ENCODE data around the gene EID2B. TPM values are rescaled to one million over a fixed set of nuclear protein-coding genes. Genes with fewer than 3 reads are reported as not detected.

EID2B gene
- total and polyA plus RNA-seq, 2 of the 13 experiments (the other 11 are each of a cell fraction or from before 2014, with no cell fraction given): 2.5 to 3.7 TPM

DNA sequence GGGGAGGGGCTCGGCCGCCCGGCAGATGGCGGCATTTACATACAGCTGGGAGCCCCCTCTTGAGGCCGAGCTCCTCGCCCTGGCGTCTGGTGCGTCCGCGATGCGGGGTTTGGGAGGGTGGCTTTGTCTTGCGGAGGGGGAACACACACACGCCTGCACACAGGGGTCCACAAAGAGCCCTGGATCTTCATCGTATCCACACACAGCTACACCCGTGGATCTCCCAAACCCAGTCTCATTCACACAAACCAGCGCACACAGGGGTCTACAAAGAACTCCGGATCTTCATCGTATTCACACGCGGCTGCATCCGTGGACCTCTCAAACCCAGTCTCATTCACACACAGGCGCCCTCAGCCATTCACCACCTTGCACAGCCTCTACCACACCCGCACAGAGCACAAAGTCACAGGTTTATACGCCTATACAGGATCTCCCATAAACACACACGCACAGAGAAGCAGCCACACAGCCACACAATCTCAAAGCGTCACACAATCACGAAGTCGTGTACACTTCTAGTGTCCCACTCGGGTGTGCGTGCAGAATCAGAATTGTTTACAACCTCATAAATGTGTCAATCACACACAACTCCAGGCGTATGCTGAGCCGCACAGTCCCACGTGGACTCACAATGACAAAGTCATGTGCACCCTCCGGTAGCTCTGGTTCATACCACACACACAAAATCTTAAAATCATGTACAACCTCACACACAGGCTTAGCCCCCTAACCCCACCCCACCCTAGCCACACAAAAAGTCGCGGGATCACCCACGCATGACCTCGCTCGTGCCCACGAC, 34.5 kb downstream of the EID2B start:
- Histone ChIP-seq H3K4me2 (ENCODE audit: low read depth, low read length) (peak overlapping the region; percentile 89), H3K27ac (ENCODE audit: extremely low read length, insufficient read depth, low read length) (no peak overlapping the region), H3K4me1 (ENCODE audit: insufficient read depth, low read length) (peaks cover 28% of the 10 kb centered on the region), H3K9ac (ENCODE audit: insufficient read depth, low read depth, low read length) (0 out of 2 replicates have a peak overlapping the region, but pooled peaks have one; percentile 0), H3K27me3 (ENCODE audit: control insufficient read depth in 1 of 2, insufficient read depth in 2 of 2, low read length in 2 of 2) (peaks cover 5 to 38% of the 10 kb centered on the region in 2 experiments; a peak in 4 of 5 replicates), H2AFZ (ENCODE audit: low read length) (peak overlapping the region; percentile 71), H3K79me2 (ENCODE audit: insufficient read depth, low read length) (no peaks in the 10 kb centered on the region), H3K36me3 (replicated peaks in 1 of 2; ENCODE audit: control insufficient read depth in 1 of 2, insufficient read depth in 2 of 2, low read length in 2 of 2) (no peaks in the 10 kb centered on the region), H3K4me3 (replicated peaks in 1 of 3; ENCODE audit: insufficient read depth in 1 of 3, low read depth in 2 of 3, low read length in 3 of 3) (peak overlapping the region; percentile 24 to 64 (median 41); a peak in 5 of 6 replicates), H3K9me3 (ENCODE audit: low read length) (no peaks in the 10 kb centered on the region), H4K20me1 (ENCODE audit: insufficient read depth, low read length) (no peaks in the 10 kb centered on the region)
- BruUV-seq (replicated peaks): no TSS peak
- ATAC-seq (peak; percentile 79), DNase-seq (ENCODE audit: low spot score) (peak; percentile 36), FAIRE-seq (no peak)
- in situ Hi-C loops (cut with HindIII; ENCODE audit: extremely low pct_ligation_motif_present, low pct_unique_long_range_greater_than_20kb) (loop anchor here (5.0 kb wide), 1 partner anchor 34 kb away; the partner anchor contains the start of gene EID2B), intact Hi-C loops (cut with micrococcal nuclease; ENCODE audit: unreplicated experiment) (no loop called here)
- WGBS (ENCODE audit: low lambda C conversion rate): 1% methylated on average over 17 of the region's 40 CpGs
- ChIA-PET CTCF (ENCODE audit: low intra/inter-chr PET ratio, low total read pairs) (interaction anchor here (0.8 kb wide), 2 partner anchors 34 to 42 kb away, joined by 3 read pairs; partner anchors contain the start of gene EID2B), POLR2A (interaction anchor here (0.8 kb wide), 1 partner anchor 62 kb away, joined by 4 read pairs; the partner anchor contains the start of gene RPS16)
- TF ChIP-seq, protein P1, sequence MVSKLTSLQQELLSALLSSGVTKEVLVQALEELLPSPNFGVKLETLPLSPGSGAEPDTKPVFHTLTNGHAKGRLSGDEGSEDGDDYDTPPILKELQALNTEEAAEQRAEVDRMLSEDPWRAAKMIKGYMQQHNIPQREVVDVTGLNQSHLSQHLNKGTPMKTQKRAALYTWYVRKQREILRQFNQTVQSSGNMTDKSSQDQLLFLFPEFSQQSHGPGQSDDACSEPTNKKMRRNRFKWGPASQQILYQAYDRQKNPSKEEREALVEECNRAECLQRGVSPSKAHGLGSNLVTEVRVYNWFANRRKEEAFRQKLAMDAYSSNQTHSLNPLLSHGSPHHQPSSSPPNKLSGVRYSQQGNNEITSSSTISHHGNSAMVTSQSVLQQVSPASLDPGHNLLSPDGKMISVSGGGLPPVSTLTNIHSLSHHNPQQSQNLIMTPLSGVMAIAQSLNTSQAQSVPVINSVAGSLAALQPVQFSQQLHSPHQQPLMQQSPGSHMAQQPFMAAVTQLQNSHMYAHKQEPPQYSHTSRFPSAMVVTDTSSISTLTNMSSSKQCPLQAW (CRISPR knock-in tag; IDR thresholded peaks at IDR 0.05): peak; percentile 54
- 0 out of 2 replicates have a peak, but pooled peaks have one; percentile 44 for TF ChIP-seq ZNF234 (CRISPR knock-in tag; conservative IDR thresholded peaks at IDR 0.05)
- 0 out of 2 replicates have a peak, but pooled peaks have one; percentile 2 for TF ChIP-seq RXRB (CRISPR knock-in tag; IDR thresholded peaks at IDR 0.05; ENCODE audit: borderline replicate concordance)
- 0 out of 2 replicates have a peak, but pooled peaks have one; percentile 48 for TF ChIP-seq KDM3A (CRISPR knock-in tag; IDR thresholded peaks at IDR 0.05; ENCODE audit: low read depth)
- TF ChIP-seq ZNF3 (CRISPR knock-in tag; IDR thresholded peaks at IDR 0.05): no peak
- TF ChIP-seq TEAD3 (CRISPR knock-in tag; optimal IDR thresholded peaks at IDR 0.05; ENCODE audit: borderline replicate concordance): peak; percentile 17
- TF ChIP-seq, protein P2, sequence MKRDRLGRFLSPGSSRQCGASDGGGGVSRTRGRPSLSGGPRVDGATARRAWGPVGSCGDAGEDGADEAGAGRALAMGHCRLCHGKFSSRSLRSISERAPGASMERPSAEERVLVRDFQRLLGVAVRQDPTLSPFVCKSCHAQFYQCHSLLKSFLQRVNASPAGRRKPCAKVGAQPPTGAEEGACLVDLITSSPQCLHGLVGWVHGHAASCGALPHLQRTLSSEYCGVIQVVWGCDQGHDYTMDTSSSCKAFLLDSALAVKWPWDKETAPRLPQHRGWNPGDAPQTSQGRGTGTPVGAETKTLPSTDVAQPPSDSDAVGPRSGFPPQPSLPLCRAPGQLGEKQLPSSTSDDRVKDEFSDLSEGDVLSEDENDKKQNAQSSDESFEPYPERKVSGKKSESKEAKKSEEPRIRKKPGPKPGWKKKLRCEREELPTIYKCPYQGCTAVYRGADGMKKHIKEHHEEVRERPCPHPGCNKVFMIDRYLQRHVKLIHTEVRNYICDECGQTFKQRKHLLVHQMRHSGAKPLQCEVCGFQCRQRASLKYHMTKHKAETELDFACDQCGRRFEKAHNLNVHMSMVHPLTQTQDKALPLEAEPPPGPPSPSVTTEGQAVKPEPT (CRISPR knock-in tag; IDR thresholded peaks at IDR 0.05; ENCODE audit: low read depth): no peak
- TF ChIP-seq MED13 (CRISPR knock-in tag; IDR thresholded peaks at IDR 0.05): no peak
- peak; percentile 62; the same call in 1 of the 2 replicates for TF ChIP-seq ZNF776 (CRISPR knock-in tag; IDR thresholded peaks at IDR 0.05)
- TF ChIP-seq, protein P3, sequence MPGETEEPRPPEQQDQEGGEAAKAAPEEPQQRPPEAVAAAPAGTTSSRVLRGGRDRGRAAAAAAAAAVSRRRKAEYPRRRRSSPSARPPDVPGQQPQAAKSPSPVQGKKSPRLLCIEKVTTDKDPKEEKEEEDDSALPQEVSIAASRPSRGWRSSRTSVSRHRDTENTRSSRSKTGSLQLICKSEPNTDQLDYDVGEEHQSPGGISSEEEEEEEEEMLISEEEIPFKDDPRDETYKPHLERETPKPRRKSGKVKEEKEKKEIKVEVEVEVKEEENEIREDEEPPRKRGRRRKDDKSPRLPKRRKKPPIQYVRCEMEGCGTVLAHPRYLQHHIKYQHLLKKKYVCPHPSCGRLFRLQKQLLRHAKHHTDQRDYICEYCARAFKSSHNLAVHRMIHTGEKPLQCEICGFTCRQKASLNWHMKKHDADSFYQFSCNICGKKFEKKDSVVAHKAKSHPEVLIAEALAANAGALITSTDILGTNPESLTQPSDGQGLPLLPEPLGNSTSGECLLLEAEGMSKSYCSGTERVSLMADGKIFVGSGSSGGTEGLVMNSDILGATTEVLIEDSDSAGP (CRISPR knock-in tag; IDR thresholded peaks at IDR 0.05; ENCODE audit: borderline replicate concordance): peak; percentile 20; the same call in 1 of the 2 replicates
- TF ChIP-seq, protein P4, sequence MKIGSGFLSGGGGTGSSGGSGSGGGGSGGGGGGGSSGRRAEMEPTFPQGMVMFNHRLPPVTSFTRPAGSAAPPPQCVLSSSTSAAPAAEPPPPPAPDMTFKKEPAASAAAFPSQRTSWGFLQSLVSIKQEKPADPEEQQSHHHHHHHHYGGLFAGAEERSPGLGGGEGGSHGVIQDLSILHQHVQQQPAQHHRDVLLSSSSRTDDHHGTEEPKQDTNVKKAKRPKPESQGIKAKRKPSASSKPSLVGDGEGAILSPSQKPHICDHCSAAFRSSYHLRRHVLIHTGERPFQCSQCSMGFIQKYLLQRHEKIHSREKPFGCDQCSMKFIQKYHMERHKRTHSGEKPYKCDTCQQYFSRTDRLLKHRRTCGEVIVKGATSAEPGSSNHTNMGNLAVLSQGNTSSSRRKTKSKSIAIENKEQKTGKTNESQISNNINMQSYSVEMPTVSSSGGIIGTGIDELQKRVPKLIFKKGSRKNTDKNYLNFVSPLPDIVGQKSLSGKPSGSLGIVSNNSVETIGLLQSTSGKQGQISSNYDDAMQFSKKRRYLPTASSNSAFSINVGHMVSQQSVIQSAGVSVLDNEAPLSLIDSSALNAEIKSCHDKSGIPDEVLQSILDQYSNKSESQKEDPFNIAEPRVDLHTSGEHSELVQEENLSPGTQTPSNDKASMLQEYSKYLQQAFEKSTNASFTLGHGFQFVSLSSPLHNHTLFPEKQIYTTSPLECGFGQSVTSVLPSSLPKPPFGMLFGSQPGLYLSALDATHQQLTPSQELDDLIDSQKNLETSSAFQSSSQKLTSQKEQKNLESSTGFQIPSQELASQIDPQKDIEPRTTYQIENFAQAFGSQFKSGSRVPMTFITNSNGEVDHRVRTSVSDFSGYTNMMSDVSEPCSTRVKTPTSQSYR (CRISPR knock-in tag; IDR thresholded peaks at IDR 0.05; ENCODE audit: borderline replicate concordance): peak; percentile 74; the same call in 1 of the 2 replicates
- TF ChIP-seq ZNF335 (CRISPR knock-in tag; IDR thresholded peaks at IDR 0.05): peak; percentile 33; the same call in 1 of the 2 replicates
- peak; percentile 60; the same call in 1 of the 2 replicates for TF ChIP-seq ZNF598 (CRISPR knock-in tag; IDR thresholded peaks at IDR 0.05; ENCODE audit: borderline replicate concordance)

Measured in HepG2 (cell line).